SK-N-SH (cell line): ENCODE data around the gene C15orf61.

Source experiments
- CTCF ChIP-seq: fragments of 200-600 bp; sonication (generic); IDR thresholded peaks from 2 replicates; pipeline ENCODE4 v1.6.1; 2017; ENCODE audit warnings: antibody characterized with exemption, mild to moderate bottlenecking, moderate library complexity
- EZH2phosphoT487 ChIP-seq: fragments of 200-600 bp; sonication (generic); IDR thresholded peaks from 2 replicates; pipeline ENCODE4 v1.6.1; 2017; ENCODE audit warnings: low read depth, mixed run types, mild to moderate bottlenecking, antibody characterized with exemption, moderate library complexity, borderline replicate concordance
- FOSL2 ChIP-seq: IDR thresholded peaks from 2 replicates; pipeline ENCODE4 v1.4.0; 2012; ENCODE audit warnings: low read depth, mild to moderate bottlenecking, moderate library complexity, borderline replicate concordance
- FOXM1 ChIP-seq: IDR thresholded peaks from 2 replicates; pipeline ENCODE4 v1.4.0; 2012; ENCODE audit warnings: low read depth, mild to moderate bottlenecking
- GABPA ChIP-seq: IDR thresholded peaks from 2 replicates; pipeline ENCODE4 v1.4.0; 2012; ENCODE audit warnings: low read depth, mild to moderate bottlenecking
- POLR2AphosphoS5 ChIP-seq: IDR thresholded peaks from 2 replicates; pipeline ENCODE4 v1.6.1; 2012; ENCODE audit warnings: low read depth, low read length
- RFX5 ChIP-seq: IDR thresholded peaks from 2 replicates; pipeline ENCODE4 v1.6.1; 2012; ENCODE audit warnings: mild to moderate bottlenecking, improper control_type of control experiment, low read length
- RXRA ChIP-seq: IDR thresholded peaks from 2 replicates; pipeline ENCODE4 v1.4.0; 2012; ENCODE audit warnings: low read depth, mild to moderate bottlenecking, borderline replicate concordance
- SIN3A ChIP-seq: IDR thresholded peaks from 2 replicates; pipeline ENCODE4 v1.6.1; 2012; ENCODE audit warnings: low read depth, mild to moderate bottlenecking, low read length, moderate library complexity, borderline replicate concordance
- SMC3 ChIP-seq: IDR thresholded peaks from 2 replicates; pipeline ENCODE4 v1.6.1; 2012; ENCODE audit warnings: low read depth, low read length, improper control_type of control experiment
- USF2 ChIP-seq: fragments of 150-350 bp; IDR thresholded peaks from 2 replicates; pipeline ENCODE4 v1.6.1; 2017; ENCODE audit warnings: antibody characterized with exemption, low read length, low read depth, borderline replicate concordance
- YY1 ChIP-seq: IDR thresholded peaks from 2 replicates; pipeline ENCODE4 v1.4.0; 2012; ENCODE audit warnings: low read depth, mild to moderate bottlenecking

DNA sequence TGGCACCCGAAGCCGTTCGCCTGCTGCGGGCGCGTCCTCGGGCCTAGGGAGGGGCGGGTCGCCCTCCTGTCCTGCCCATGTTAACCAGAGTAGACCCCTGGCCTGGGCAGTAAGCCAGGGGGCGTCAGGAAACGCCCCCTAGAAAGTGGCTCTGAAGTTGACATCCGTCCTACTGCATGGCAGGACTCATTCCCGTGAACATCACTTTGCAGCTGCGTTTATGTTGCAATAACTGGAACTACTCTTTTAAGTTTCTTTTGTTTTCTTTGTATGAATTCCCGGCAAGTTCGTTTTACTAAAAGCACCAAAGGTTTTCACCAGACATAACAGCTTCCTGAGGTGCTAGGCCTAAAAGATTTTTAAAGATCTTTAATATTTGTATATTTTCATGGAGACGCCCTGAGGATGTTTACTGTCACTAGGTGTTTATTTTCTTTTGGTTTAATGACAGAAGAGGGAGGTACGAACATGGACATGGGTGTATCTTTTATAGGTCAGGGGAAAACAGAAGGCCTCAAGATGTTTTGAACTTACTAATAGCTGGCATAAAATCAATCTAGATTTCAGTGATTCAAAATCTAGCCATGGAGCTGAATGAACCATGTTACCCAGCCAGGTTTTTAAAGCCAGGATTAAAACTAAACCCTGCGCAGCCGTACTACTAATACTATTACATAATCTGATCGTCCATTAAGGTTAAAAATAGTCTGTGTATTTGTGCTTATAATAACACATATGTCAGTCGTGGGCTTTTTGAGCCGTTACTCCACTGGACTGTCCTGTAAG lies 1.0 kb downstream of the C15orf61 start:
- no peak for TF ChIP-seq POLR2AphosphoS5
- no peak for TF ChIP-seq GABPA
- no peak for TF ChIP-seq CTCF
- TF ChIP-seq SIN3A: no peak
- peak; percentile 9; the same call in 1 of the 2 replicates for TF ChIP-seq YY1
- TF ChIP-seq RXRA: no peak
- TF ChIP-seq RFX5: no peak
- TF ChIP-seq FOXM1: no peak
- no peak for TF ChIP-seq EZH2phosphoT487
- no peak for TF ChIP-seq USF2
- TF ChIP-seq FOSL2: no peak
- no peak for TF ChIP-seq SMC3
